ENCODE measurements around the gene CD109.

- TF ChIP-seq CTCF (IDR thresholded peaks at IDR 0.05) (no peak), POLR2A (IDR thresholded peaks at IDR 0.05) (no peak)
These were observed 74.0 kb downstream of the CD109 start for GRCh38 chr6:73769976-73770375.
